CD4-positive, alpha-beta T cell treated with Interleukin-10 for 1 hour (primary cell): ENCODE measurements around the gene GFAP.
A peak's percentile ranks its signal among the peaks of the same experiment; 100 is the strongest.

Experiments used
- DNase-seq: peaks from one replicate; pipeline ENCODE4 v3.0.0-alpha.2; 2020

Gene GFAP

DNA sequence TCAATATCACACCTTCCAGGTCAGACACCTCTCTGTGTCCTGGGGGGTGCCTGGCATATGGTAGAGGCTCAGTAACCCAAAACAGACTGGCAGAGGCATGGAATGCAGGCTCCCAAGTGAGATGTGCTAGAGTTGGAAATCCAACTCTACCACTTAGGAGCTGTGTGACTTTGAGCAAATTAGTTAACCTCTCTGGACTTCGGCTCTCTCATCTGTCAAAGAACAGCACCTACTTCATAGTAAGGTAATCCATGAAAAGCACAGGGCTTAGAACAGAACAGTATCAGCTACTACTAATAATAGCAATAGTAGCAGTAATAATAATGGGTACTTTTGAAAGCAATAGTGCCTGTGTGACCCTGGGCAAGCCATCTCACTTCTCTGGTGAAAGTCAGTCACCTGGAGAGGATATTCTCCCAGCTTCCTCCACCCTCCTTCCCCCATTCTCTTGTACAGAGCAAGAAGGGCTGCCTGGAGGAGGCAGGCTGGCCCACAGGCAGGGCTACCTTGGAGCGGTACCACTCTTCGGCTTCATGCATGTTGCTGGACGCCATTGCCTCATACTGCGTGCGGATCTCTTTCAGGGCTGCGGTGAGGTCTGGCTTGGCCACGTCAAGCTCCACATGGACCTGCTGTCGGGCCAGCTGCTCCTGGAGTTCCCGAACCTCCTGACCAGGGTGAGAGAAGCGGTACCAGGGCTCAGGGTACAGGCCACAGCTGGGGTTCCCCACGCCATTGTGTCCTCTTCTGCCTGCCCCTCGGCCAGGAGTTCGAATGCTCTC, 2.3 kb downstream of the GFAP start:
- no peak for DNase-seq

DNA sequence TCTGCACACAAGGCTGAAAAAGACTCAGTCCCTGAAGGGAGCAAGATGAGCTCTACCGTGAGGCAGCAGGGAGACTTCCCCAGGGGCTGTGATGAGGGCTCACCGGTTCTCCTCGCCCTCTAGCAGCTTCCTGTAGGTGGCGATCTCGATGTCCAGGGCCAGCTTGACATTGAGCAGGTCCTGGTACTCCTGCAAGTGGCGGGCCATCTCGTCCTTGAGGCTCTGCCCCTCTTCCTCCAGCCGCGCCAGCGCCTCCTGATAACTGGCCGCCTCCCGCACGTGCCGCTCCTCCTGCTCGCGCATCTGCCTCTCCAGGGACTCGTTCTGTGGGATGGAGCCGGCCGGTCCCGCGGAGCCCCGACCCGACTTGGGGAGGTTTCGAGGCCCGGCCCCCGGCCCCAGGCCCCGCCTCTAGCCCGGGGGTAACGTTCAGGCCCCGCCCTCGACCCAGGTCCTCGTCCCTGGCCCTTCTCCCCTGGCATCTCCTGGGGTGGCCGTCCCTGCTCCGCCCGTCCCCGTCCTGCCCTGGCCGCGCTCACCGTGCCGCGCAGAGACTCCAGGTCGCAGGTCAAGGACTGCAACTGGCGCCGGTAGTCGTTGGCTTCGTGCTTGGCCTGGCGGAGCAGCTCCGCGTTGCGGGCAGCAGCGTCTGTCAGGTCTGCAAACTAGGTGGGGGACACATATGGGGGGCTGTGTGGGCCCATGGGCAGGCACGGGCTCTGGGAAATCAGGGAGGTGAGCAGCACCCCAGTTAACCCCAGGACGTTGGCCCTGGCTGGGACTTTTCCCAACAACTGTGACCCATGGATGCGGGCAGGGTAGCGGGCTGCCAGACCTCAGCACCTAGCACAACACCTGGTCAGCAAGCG, 3.9 kb downstream of the GFAP start:
- DNase-seq, result peak; percentile 63

GRCh38 chr17:44910231-44911106, 4.8 kb downstream of the GFAP start:
- no peak for DNase-seq

DNA sequence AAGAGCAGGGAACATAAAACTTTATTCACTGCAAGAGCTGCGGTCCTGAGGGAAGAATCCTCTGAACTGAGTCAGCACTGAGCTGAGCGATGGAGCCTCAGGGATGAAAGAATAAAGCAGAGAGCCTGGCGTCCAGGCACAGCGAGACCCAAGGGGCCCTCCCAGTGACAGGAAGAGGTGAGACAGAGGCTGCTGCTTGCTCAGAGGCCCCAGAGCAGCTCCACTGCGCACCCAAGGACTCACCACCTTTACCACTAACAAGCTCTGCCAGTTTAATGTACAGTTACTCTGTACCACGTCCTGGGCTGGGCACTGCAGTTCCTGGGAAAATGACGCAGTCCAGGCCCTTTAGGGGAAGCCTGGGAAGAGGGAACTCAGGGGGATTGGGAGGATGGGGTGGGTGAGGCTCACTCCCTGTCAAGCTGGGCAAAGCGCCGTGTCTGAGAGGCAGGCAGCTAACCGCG, 5.6 kb downstream of the GFAP start:
- no peak for DNase-seq

- DNase-seq, result no peak
Observed at GRCh38 chr17:44908761-44909326, 6.5 kb downstream of the GFAP start.

DNA sequence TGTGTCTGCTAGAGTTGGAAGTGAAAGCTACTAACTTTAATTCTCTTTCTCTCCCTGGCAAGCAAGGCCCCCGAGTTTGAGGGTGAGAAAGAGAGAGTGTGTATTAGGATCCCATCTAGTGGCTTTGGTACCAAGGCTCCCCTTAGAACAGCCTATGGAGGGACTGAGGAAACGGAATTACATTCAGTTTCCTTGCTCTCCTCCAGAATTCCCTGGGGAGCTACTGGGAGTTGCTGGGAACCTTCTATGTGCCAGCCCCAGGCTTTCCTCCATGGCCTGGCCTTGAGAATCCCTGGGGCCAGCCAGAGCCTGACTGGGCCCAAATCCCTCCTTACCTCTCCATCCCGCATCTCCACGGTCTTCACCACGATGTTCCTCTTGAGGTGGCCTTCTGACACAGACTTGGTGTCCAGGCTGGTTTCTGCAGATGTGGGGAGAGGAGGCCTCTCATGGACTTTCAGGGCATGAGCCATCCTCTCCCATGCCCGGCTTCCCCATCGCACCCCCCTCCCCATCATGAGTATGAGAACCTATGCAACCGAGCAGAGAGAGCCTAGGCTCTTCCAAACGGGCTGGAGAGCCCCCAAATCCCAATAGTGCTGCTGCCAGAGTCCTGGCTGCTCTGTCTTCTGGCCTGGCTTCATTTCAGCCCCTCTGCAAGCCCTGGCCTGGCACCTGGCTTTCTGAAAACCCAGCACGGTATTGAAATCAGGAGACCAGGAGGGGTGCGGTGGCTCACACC, 7.4 kb downstream of the GFAP start:
- DNase-seq, result no peak

DNA sequence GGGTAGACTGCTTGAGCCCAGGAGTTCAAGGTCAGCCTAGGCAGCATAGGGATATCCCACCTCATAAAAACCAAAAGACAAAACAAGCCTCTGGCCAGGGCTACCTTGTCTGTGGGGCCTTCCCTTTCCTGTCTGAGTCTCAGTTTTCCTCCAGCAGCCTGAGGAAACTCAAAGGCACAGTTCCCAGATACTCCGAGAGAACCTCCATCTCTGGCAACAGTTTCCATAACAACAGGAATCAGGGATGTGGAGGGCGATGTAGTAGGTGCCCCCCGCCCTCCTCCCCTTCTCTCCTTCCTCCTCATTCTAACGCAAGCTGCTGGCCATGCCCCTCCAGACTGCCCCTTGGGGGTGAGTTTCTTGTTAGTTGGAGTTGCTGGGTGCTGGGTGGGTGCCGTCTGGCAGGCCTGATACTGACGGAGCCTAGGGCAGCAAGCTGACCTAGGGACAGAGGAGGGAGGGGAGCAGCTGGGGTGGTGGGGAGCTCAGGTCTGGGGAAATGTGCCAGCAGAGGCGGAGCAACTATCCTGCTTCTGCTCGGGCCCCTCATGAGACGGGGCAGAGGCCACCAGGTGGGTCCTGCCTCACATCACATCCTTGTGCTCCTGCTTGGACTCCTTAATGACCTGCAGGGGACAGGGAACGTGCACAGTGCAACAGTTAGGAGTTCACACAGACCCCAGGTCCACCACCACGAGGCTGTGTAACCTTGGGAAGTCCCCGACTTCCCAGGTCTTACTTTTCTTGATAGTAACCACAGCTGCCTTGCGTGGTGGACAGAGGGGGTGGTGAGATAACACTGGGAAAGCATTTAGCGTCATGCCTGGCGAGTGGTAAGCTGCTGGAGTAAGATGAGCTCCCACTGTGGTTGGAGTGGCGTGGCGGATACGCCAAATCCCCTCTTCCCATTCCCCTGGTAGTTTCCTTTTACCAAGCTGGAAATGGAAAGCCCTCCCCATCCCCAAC, 8.3 kb downstream of the GFAP start:
- no peak for DNase-seq

- no peak for DNase-seq
Observed at GRCh38 chr17:44906010-44906646, 9.2 kb downstream of the GFAP start.

DNA sequence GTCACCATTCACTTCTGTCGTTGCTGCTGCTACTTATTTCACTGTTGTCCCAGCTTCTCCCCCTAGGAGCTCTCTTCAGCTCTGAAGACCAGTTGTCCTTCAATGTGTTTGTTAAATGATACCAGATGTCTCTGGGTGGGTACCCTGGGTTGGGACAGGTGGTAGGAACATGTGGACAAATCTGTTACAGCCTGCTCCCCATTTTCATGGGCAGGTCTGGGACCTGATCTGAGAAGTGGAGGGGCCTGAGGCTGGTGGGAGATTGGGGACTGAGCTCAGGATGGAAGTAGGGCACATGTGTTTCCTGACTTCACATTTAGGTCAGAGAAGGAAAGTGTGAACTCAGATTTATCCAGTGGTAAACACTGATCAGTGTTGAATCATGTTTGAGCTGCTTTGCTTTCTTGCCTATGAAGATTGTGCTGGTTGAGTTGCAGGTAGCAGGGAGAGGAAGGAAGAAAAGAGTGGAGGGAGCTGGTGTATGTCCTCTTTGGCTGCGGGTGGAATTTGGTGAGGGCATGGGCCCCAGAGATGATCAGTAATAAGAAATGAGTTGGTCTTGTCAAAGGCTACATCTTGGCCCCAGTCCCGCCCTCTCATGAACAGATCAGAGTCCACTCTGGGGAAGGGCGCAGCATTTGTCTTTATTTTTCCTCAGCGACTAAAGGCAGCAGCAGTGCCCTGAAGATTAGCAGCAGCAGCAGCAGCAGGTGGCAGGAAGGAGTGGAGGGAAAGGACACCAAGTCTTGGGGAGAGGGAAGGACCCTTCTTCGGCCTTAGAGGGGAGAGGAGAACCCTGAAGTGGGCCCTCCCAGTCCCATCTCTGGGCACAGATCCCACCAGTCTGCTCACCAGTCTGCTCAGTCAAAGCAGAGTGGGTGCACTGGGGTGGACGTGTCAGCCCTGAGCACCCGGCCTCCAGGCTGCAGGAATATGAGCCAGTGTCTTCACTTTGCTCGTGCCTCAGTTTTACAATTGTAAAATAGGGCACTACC, 10.0 kb downstream of the GFAP start:
- DNase-seq, result no peak

GRCh38 chr17:44904001-44904984, 11.0 kb downstream of the GFAP start:
- DNase-seq, result no peak

- no peak for DNase-seq
Observed at GRCh38 chr17:44903012-44903685, 12.2 kb downstream of the GFAP start.

- DNase-seq, result no peak
Observed at GRCh38 chr17:44902135-44902760, 13.1 kb downstream of the GFAP start.

- no peak for DNase-seq
Observed at GRCh38 chr17:44901411-44901921, 13.8 kb downstream of the GFAP start.

- no peak for DNase-seq
Observed at GRCh38 chr17:44900894-44901293, 14.4 kb downstream of the GFAP start.

- DNase-seq, result peak; percentile 93
Observed at GRCh38 chr17:44899074-44899782, 16.1 kb downstream of the GFAP start, which contains the start of gene EFTUD2. Gene EFTUD2, minus strand, starts transcription at chr17:44899445. Its CDS starts 4,924 bp downstream, at chr17:44894521.

GRCh38 chr17:44898768-44899073, 16.6 kb downstream of the GFAP start:
- peak; percentile 35 for DNase-seq
